H1 (cell line): ENCODE measurements around the gene SLC6A18. TPM values are rescaled to one million over a fixed set of nuclear protein-coding genes. Genes with fewer than 3 reads are reported as not detected.

Experiments used
- HDAC2 ChIP-seq, 2 experiments: fragments of 300-600 bp in 1 of 2; sonication (generic) in 1 of 2; IDR thresholded peaks; 2 replicates each; pipeline ENCODE4 v1.6.1; 2011 to 2012; ENCODE audit warnings: low read depth in 2 of 2, low read length in 2 of 2, mild to moderate bottlenecking in 2 of 2, moderate library complexity in 2 of 2, borderline replicate concordance in 1 of 2, inconsistent platforms in 1 of 2
- JUND ChIP-seq: IDR thresholded peaks from 2 replicates; pipeline ENCODE4 v1.6.1; 2011; ENCODE audit warnings: mild to moderate bottlenecking, improper control_type of control experiment, low read length
- KDM4A ChIP-seq: IDR thresholded peaks from one replicate; pipeline ENCODE4 v1.7.1; 2012; ENCODE audit warnings: low read depth, mild to moderate bottlenecking, moderate library complexity, low read length, inconsistent platforms; ENCODE audit not compliant: severe bottlenecking
- RXRA ChIP-seq: IDR thresholded peaks from 2 replicates; pipeline ENCODE4 v1.6.1; 2011; ENCODE audit warnings: low read depth, mild to moderate bottlenecking, low read length, moderate library complexity; ENCODE audit not compliant: insufficient read depth
- SIN3A ChIP-seq, 2 experiments: IDR thresholded peaks in 1 of 2; conservative IDR thresholded peaks in 1 of 2; 2 replicates each; pipeline ENCODE4 v1.6.1; 2011 to 2012; ENCODE audit warnings: low read length in 2 of 2, improper control_type of control experiment in 1 of 2, low read depth in 1 of 2, mild to moderate bottlenecking in 1 of 2
- SP4 ChIP-seq: IDR thresholded peaks from 2 replicates; pipeline ENCODE4 v1.6.1; 2012; ENCODE audit warnings: low read length, inconsistent platforms
- TBP ChIP-seq: IDR thresholded peaks from 2 replicates; pipeline ENCODE4 v1.6.1; 2011; ENCODE audit warnings: low read depth, low read length, improper control_type of control experiment
- polyA plus RNA-seq, 7 experiments: library from polyadenylated mRNA; depleted of rRNA in 3 of 7; stranded (reverse) in 5 of 7; unstranded in 2 of 7; fragments of >200 nt in 5 of 7; fragments of 200-250 nt in 2 of 7; gene quantifications; 1 replicate in 5 of 7; 2 replicates in 1 of 7; 4 replicates in 1 of 7; pipeline versions ENCODE4 v1.2.1 to v1.2.3, GENCODE V29; 2011 to 2013; ENCODE audit warnings: missing spikeins in 2 of 7, mixed read lengths in 2 of 7
- total RNA-seq: library from RNA; stranded (reverse); fragmentation: NEBNext Ultra II Directional; extraction: Animal tissue kit (Norgen Biotek cat#: 25700); gene quantifications from 2 replicates; pipeline ENCODE4 v1.2.1, GENCODE V29; 2021
- TF ChIP-seq, protein P1 (sequence below): IDR thresholded peaks from 2 replicates; pipeline ENCODE4 v1.6.1; 2012; ENCODE audit warnings: low read length, inconsistent platforms

The SLC6A18 gene
- total and polyA plus RNA-seq, 2 of the 8 experiments (the other 6 are each of a cell fraction or from before 2014, with no cell fraction given): not detected

GRCh38 chr5:1294835-1295649, 69.9 kb downstream of the SLC6A18 start, which contains the start of gene TERT (continued):
- peak in 1 of 2 experiments; percentile 57; a peak in 1 of 4 replicates for TF ChIP-seq SIN3A (conservative IDR thresholded peaks at IDR 0.05 in 1 of 2, IDR thresholded peaks at IDR 0.05 in 1 of 2; ENCODE audit: low read depth in 1 of 2, low read length in 2 of 2)
- no peak for TF ChIP-seq SP4
- peak; percentile 91 for TF ChIP-seq KDM4A
- no peak for TF ChIP-seq TBP
- TF ChIP-seq HDAC2 (IDR thresholded peaks at IDR 0.05; ENCODE audit: borderline replicate concordance in 1 of 2, low read depth in 2 of 2, low read length in 2 of 2): no peak
- no peak for TF ChIP-seq JUND
- TF ChIP-seq, protein P1, sequence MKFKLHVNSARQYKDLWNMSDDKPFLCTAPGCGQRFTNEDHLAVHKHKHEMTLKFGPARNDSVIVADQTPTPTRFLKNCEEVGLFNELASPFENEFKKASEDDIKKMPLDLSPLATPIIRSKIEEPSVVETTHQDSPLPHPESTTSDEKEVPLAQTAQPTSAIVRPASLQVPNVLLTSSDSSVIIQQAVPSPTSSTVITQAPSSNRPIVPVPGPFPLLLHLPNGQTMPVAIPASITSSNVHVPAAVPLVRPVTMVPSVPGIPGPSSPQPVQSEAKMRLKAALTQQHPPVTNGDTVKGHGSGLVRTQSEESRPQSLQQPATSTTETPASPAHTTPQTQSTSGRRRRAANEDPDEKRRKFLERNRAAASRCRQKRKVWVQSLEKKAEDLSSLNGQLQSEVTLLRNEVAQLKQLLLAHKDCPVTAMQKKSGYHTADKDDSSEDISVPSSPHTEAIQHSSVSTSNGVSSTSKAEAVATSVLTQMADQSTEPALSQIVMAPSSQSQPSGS: no peak
- TF ChIP-seq RXRA: no peak
